Measurements from ENCODE around the gene STK40. TPM values are rescaled to one million over a fixed set of nuclear protein-coding genes. Genes with fewer than 3 reads are reported as not detected.

Gene STK40
- total RNA-seq, 1 donor from 2014 or later, result 52.9 TPM

DNA sequence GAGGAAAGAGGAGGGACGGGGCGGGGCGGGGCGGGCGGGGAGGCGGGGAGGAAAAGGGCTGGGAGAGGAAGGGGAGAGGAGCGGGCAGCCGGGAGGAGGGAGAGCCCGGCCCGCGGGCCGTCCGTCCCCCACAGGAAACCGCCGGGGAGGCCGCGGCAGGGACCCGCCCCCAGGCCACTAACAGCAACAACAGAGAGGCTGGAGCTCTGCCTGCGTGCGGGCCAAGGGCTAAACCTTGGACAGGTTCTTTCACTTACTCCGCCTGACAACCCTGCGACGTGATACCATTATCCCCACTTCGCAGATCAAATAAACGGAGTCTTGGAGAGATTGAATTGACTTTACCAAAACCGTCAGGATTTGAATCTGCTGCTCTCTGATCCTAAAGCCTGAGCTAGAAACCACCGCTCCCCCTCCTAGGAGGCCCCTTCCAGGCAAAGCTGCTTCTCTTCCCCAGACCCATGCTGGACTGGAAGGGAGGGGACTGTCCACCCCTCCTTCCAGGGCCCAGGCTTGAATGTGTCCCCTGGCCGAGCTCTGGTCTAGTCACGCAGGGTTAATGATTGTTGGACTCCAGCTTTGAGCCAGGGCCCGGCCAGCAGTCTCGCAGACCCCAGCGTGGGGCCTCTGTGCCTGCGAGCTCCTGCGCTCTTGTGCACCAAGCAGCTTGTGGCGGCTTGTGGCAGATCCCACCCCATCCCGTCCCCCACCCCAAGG lies 61.9 kb downstream of the STK40 start, which contains the start of gene EVA1B:
Gene EVA1B (minus strand): TSS at position 10 of the 717 bp plus-strand sequence. CDS start 608 bp downstream, outside the sequence.
- H3K4me1 Mint-ChIP-seq (ENCODE audit: low read depth, unreplicated experiment), result peaks cover 4% of the 10 kb centered on the region
- H3K36me3 Mint-ChIP-seq (ENCODE audit: unreplicated experiment), result no peaks in the 10 kb centered on the region
- no peak within 1 kb of the TSS for H3K27ac Mint-ChIP-seq (ENCODE audit: unreplicated experiment)
- peak within 1 kb of the TSS; percentile 50 for H3K4me3 Mint-ChIP-seq (ENCODE audit: unreplicated experiment)
- no peak for DNase-seq
- TF ChIP-seq, protein P1, sequence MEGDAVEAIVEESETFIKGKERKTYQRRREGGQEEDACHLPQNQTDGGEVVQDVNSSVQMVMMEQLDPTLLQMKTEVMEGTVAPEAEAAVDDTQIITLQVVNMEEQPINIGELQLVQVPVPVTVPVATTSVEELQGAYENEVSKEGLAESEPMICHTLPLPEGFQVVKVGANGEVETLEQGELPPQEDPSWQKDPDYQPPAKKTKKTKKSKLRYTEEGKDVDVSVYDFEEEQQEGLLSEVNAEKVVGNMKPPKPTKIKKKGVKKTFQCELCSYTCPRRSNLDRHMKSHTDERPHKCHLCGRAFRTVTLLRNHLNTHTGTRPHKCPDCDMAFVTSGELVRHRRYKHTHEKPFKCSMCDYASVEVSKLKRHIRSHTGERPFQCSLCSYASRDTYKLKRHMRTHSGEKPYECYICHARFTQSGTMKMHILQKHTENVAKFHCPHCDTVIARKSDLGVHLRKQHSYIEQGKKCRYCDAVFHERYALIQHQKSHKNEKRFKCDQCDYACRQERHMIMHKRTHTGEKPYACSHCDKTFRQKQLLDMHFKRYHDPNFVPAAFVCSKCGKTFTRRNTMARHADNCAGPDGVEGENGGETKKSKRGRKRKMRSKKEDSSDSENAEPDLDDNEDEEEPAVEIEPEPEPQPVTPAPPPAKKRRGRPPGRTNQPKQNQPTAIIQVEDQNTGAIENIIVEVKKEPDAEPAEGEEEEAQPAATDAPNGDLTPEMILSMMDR (IDR thresholded peaks at IDR 0.05; ENCODE audit: partially characterized antibody, unreplicated experiment), result no peak
- H3K9me3 Mint-ChIP-seq (ENCODE audit: unreplicated experiment), result peaks cover 3% of the 10 kb centered on the region
- peaks cover 28% of the 10 kb centered on the region for H3K27me3 Mint-ChIP-seq (ENCODE audit: unreplicated experiment)

DNA sequence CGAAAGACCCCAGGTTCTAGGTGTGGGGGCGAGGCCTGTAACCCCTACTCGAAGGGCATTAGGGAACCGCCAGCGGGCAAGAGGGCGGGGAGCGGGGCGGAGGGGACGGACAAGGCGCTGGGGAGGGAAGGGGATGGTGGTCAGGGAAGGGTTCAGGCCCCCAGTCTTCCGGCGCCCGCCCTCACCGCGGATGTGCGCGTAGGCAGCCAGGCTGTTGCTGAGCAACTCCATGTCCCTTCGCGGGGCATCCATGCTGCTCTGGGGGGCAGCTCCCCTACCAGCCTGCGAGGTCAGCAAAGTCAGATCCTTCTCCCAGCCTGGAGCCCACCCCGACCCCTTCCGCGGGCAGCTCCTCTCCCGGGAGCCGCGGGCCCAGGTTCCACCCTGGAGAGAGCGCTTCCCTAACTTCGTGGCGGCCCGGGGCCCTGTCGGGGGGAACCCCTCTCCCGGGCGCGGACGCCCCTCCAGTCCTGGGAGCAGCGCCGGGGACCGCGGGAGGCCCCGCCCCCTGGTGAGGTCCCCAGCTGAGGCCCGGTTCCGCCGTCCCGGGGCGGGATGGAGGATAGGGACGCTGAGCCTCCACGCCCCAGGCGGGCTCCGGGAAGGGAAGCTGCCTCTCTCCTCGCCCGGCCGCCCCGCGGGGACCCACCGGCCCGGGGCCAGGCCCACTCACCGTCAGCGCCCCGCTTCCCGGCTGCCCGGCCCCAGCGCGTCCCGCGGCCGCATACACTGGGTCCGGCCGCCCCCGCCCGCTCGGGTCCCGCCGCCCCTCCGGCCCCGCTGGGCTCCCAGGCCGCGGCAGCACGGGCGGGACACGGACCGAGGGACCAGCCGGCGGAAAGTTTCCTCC lies 62.7 kb downstream of the STK40 start:
- no peak overlapping the region for H3K27ac Mint-ChIP-seq (ENCODE audit: unreplicated experiment)
- H3K36me3 Mint-ChIP-seq (ENCODE audit: unreplicated experiment), result peaks cover 3% of the 10 kb centered on the region
- peaks cover 5% of the 10 kb centered on the region for H3K9me3 Mint-ChIP-seq (ENCODE audit: unreplicated experiment)
- TF ChIP-seq, protein P1 (IDR thresholded peaks at IDR 0.05; ENCODE audit: partially characterized antibody, unreplicated experiment), result no peak
- DNase-seq, result peak; percentile 47
- H3K27me3 Mint-ChIP-seq (ENCODE audit: unreplicated experiment), result peaks cover 27% of the 10 kb centered on the region
- peaks cover 2% of the 10 kb centered on the region for H3K4me1 Mint-ChIP-seq (ENCODE audit: low read depth, unreplicated experiment)
- peak overlapping the region; percentile 42 for H3K4me3 Mint-ChIP-seq (ENCODE audit: unreplicated experiment)

DNA sequence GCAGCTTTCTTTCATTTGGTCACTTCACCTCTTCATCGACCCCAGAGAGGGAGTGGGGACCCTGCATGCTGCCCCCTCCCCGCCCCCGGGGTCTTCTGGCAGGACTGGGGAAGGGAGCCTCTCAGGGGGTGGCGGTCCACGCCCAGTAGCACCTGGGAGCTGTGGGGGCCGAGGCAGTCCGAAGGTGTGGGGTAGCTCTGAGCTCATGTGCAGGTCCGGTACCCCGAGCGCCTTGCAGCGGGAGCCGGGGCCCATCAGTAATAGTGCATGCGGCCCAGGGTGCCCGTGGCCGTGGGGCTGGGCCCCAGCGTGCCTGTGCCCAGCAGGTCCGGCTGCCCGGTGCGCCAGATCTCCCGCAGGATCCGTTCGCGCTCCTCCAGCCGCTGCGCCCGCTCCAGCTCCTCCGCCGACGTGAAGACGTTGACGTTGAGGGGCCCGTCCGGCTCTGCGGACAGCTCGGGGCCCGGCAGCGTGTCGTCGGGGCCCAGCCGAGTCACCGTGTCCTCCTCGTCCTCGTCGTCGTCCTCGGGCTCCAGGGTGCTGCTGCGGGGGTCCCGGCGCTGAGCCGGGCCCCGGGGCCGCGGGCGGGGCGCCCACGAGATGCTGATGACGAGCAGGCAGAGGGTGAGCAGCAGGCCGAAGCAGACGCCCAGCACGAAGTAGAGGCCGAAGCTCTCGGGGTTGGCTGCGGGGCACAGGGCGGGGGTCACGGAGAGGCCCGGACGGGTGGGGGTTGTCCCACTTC lies 63.5 kb downstream of the STK40 start:
- Mint-ChIP-seq H3K9me3 (ENCODE audit: unreplicated experiment) (peaks cover 7% of the 10 kb centered on the region), H3K4me1 (ENCODE audit: low read depth, unreplicated experiment) (peaks cover 2% of the 10 kb centered on the region)
- TF ChIP-seq, protein P1 (IDR thresholded peaks at IDR 0.05; ENCODE audit: partially characterized antibody, unreplicated experiment), result no peak

DNA sequence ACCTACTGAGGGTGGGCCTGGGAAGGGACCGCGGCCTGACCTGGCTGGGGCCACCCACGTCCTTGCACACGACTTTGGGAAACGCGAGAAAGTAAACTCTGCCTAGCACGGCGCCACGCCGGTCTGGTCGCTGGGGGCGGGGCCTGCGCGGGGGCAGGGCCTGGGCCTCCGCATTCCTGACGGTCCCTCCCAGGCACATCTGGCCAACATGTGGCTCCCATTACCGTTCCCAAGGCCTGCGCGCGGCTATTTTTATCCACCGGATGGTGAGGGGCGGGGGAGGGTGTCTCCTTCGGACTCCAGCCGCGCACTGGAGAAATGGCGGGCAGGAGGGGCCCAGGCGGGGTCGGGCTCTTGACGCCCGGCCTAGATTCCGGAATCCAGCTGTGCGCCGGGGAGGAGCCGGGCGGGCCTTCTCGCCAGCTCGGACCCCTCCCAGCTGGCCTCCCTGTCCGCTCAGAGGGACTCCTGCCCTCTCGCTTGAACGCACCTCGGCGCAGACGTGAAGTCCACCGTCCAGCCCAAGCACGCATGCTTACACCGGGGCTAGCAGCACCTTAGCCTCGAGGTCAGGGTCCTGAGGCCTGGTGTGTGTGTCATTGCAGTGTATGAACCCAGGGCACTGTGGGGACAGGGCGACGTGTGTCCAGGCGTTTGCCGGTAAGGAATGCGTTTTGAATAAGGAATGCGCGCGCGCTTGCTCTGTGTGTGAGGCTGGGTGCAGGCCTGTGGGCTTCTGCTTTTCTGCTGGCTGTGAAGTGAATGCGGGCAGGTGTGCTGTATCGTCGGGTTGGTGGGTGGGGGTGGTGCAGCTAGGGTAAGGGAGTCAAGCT lies 64.4 kb downstream of the STK40 start:
- Mint-ChIP-seq H3K9me3 (ENCODE audit: unreplicated experiment) (peaks cover 7% of the 10 kb centered on the region), H3K27me3 (ENCODE audit: unreplicated experiment) (peaks cover 25% of the 10 kb centered on the region), H3K27ac (ENCODE audit: unreplicated experiment) (no peak overlapping the region), H3K36me3 (ENCODE audit: unreplicated experiment) (peaks cover 6% of the 10 kb centered on the region), H3K4me3 (ENCODE audit: unreplicated experiment) (no peak overlapping the region), H3K4me1 (ENCODE audit: low read depth, unreplicated experiment) (peaks cover 2% of the 10 kb centered on the region)
- peak; percentile 45 for DNase-seq
- TF ChIP-seq, protein P1 (IDR thresholded peaks at IDR 0.05; ENCODE audit: partially characterized antibody, unreplicated experiment), result no peak

More for the DNA sequence above, 63.5 kb downstream of the STK40 start:
- no peak overlapping the region for H3K4me3 Mint-ChIP-seq (ENCODE audit: unreplicated experiment)
- peaks cover 6% of the 10 kb centered on the region for H3K36me3 Mint-ChIP-seq (ENCODE audit: unreplicated experiment)
- H3K27me3 Mint-ChIP-seq (ENCODE audit: unreplicated experiment), result peaks cover 30% of the 10 kb centered on the region
- DNase-seq, result no peak
- H3K27ac Mint-ChIP-seq (ENCODE audit: unreplicated experiment), result no peak overlapping the region

Measured in glutamatergic neuron (in vitro differentiated cells).